ENCODE measurements around the gene STOML1.
A peak's percentile ranks its signal among the peaks of the same experiment; 100 is the strongest.

STOML1 gene

DNA sequence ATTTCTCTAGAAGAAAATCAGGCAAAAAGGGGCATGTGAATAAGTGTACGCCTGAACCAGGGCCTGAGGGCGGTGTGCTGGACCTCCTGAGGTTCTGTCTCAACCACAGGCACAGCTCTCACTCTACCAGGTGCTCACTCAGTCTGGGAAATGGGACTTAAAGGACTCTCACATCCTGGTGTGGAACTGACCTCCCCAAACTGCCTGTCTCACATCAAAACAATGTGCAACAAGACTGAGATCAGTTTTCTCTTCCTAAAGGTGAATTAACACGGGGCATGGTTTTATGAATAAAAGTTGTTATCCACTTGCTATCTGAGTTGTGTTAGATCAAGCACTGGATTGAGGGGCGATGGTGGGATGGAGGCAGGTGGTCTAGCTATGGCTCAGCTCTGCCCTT is 4.8 kb downstream of the STOML1 start:
- peak overlapping the region; percentile 23; the same call in 1 of the 2 replicates for H3K9ac ChIP-seq
- no peaks in the 10 kb centered on the region for H4K20me1 ChIP-seq (ENCODE audit: insufficient read depth)
- TF ChIP-seq, protein P1, sequence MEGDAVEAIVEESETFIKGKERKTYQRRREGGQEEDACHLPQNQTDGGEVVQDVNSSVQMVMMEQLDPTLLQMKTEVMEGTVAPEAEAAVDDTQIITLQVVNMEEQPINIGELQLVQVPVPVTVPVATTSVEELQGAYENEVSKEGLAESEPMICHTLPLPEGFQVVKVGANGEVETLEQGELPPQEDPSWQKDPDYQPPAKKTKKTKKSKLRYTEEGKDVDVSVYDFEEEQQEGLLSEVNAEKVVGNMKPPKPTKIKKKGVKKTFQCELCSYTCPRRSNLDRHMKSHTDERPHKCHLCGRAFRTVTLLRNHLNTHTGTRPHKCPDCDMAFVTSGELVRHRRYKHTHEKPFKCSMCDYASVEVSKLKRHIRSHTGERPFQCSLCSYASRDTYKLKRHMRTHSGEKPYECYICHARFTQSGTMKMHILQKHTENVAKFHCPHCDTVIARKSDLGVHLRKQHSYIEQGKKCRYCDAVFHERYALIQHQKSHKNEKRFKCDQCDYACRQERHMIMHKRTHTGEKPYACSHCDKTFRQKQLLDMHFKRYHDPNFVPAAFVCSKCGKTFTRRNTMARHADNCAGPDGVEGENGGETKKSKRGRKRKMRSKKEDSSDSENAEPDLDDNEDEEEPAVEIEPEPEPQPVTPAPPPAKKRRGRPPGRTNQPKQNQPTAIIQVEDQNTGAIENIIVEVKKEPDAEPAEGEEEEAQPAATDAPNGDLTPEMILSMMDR (conservative IDR thresholded peaks at IDR 0.05; ENCODE audit: low read depth, low read length), result no peak
- no peaks in the 10 kb centered on the region for H3K27me3 ChIP-seq (ENCODE audit: insufficient read depth, low read depth)
- peak overlapping the region; percentile 56 for H3K27ac ChIP-seq
- H3K79me2 ChIP-seq (ENCODE audit: insufficient read depth, low read depth), result peaks cover 10% of the 10 kb centered on the region; the same call in 1 of the 2 replicates
- H3K4me2 ChIP-seq, result peak overlapping the region; percentile 88
- H3K36me3 ChIP-seq (ENCODE audit: insufficient read depth), result no peaks in the 10 kb centered on the region
- no peak overlapping the region for H2AFZ ChIP-seq (ENCODE audit: low read depth)
- no peak overlapping the region for H3K4me3 ChIP-seq (IDR thresholded peaks at IDR 0.05; ENCODE audit: insufficient read depth, low read depth, low read length)
- peaks cover 89% of the 10 kb centered on the region for H3K4me1 ChIP-seq (ENCODE audit: low read depth, poor library complexity, severe bottlenecking)

DNA sequence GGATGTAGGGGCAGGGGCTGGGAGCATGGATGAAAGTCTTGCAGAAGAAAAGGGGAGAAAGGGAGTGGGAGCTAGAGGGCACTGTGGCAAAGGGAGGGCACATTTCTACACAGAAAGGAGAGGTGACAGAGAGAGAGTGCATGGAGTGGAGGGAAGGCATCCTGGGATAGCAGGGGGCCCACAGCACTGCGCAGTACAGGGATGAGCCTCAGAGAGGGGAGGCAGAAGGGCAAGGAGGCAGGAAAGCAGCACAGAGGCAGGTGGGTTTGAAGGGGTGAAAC is 5.4 kb downstream of the STOML1 start:
- Histone ChIP-seq H3K4me2 (peak overlapping the region; percentile 88), H3K27me3 (ENCODE audit: insufficient read depth, low read depth) (no peaks in the 10 kb centered on the region), H3K27ac (peak overlapping the region; percentile 56; the same call in 1 of the 2 replicates), H3K79me2 (ENCODE audit: insufficient read depth, low read depth) (peaks cover 10% of the 10 kb centered on the region; the same call in 1 of the 2 replicates), H3K36me3 (ENCODE audit: insufficient read depth) (no peaks in the 10 kb centered on the region), H3K4me1 (ENCODE audit: low read depth, poor library complexity, severe bottlenecking) (peaks cover 95% of the 10 kb centered on the region), H3K9ac (peak overlapping the region; percentile 23; the same call in 1 of the 2 replicates), H3K4me3 (IDR thresholded peaks at IDR 0.05; ENCODE audit: insufficient read depth, low read depth, low read length) (no peak overlapping the region), H4K20me1 (ENCODE audit: insufficient read depth) (no peaks in the 10 kb centered on the region), H2AFZ (ENCODE audit: low read depth) (no peak overlapping the region)
- TF ChIP-seq, protein P1 (conservative IDR thresholded peaks at IDR 0.05; ENCODE audit: low read depth, low read length), result no peak

DNA sequence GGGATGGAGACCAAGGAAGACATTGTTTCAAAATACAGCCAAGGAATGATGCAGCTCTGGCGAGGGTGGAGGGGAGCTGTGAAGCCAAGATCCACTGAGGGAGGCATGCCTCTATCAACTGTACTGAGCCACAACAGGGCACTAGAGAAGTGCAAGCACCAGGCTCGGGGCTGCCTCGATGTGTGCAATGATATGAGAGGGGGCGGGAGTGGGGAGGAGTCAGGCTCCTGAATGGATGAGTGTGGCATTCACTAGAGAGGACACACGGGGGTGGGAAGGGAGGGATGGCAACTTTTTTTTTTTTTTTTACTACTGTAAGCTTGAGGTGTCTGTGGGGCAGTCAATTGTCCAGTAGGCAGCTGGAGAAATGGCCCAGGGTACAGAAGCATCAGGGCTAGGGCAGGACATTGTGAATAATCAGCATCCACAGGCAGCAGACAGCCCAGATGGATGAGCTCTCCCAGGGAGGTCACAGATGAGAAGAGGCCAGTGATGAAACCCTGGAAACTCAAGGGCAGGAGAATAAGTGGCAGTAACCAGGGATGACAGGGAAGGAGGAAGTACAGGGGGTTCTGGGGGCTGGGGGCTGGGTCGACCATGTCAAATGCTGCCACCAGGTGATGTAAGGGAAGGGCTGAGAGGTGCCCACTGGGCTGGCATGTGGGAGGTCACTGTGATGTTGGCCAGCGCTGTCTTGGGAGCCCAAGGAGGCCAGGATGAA is 5.9 kb downstream of the STOML1 start:
- Histone ChIP-seq H3K79me2 (ENCODE audit: insufficient read depth, low read depth) (peaks cover 7% of the 10 kb centered on the region; the same call in 1 of the 2 replicates), H3K27ac (peak overlapping the region; percentile 83; the same call in 1 of the 2 replicates), H3K36me3 (ENCODE audit: insufficient read depth) (no peaks in the 10 kb centered on the region), H2AFZ (ENCODE audit: low read depth) (no peak overlapping the region), H4K20me1 (ENCODE audit: insufficient read depth) (no peaks in the 10 kb centered on the region), H3K4me3 (IDR thresholded peaks at IDR 0.05; ENCODE audit: insufficient read depth, low read depth, low read length) (no peak overlapping the region), H3K9ac (no peak overlapping the region; the same call in 1 of the 2 replicates), H3K4me1 (ENCODE audit: low read depth, poor library complexity, severe bottlenecking) (peaks cover 95% of the 10 kb centered on the region), H3K27me3 (ENCODE audit: insufficient read depth, low read depth) (no peaks in the 10 kb centered on the region), H3K4me2 (peak overlapping the region; percentile 88)
- TF ChIP-seq, protein P1 (conservative IDR thresholded peaks at IDR 0.05; ENCODE audit: low read depth, low read length), result no peak

DNA sequence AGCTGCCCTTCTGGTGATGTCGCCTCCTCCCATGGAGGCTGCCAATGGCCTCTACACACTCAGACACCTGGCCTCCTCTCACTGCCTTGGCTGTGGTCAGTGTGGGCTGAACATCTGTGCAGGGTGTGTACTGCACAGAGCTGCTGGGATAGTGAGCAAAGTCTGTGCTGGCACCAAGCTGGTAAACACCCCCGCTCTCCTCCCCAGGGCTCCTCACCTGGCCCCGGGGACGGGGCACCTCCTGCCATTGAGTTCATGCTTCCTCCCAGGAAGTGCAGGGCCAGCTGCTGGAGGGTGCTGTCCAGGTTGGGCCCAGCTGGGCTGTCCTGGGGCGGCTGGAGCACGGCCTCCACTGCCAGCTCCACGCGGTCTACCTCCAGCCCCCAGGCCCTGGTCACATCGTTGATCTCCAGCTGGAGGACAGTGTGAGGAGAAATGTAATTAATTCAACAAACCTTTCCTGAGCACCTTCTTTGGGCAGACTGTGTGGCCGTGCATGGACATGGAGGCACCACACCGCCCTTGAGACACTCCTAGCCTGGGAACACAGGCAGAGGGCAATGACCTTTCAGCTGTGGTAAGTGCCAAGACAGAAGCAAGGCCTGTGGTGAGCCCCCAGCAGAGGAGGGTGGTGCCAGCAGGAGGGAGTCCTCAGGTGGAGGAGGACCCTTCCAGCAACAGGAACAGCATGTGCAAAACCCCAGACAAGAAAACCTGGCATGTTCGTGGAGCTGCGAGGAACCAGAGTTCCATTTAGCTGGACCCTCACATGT is 6.8 kb downstream of the STOML1 start:
- peak overlapping the region; percentile 83 for H3K27ac ChIP-seq
- H3K27me3 ChIP-seq (ENCODE audit: insufficient read depth, low read depth), result no peaks in the 10 kb centered on the region
- H2AFZ ChIP-seq (ENCODE audit: low read depth), result peak overlapping the region; percentile 38; the same call in 1 of the 2 replicates
- H4K20me1 ChIP-seq (ENCODE audit: insufficient read depth), result no peaks in the 10 kb centered on the region
- H3K36me3 ChIP-seq (ENCODE audit: insufficient read depth), result no peaks in the 10 kb centered on the region
- peaks cover 86% of the 10 kb centered on the region for H3K4me1 ChIP-seq (ENCODE audit: low read depth, poor library complexity, severe bottlenecking)
- peak overlapping the region; percentile 25; the same call in 1 of the 2 replicates for H3K9ac ChIP-seq
- peak overlapping the region; percentile 88 for H3K4me2 ChIP-seq
- no peak overlapping the region for H3K4me3 ChIP-seq (IDR thresholded peaks at IDR 0.05; ENCODE audit: insufficient read depth, low read depth, low read length)
- TF ChIP-seq, protein P1 (conservative IDR thresholded peaks at IDR 0.05; ENCODE audit: low read depth, low read length), result no peak
- H3K79me2 ChIP-seq (ENCODE audit: insufficient read depth, low read depth), result no peaks in the 10 kb centered on the region
